DMS53 (cell line): ENCODE results near the gene FAM162B.
"Not testable (repeated sequence)": the region's sequence is repeated elsewhere in the genome, so short reads cannot be mapped to it uniquely, and the experiment has no call there.

Experiments used
- DNase-seq: peaks from one replicate; lab custom pipeline; 2025; lab: John Stamatoyannopoulos, UW

FAM162B gene

DNA sequence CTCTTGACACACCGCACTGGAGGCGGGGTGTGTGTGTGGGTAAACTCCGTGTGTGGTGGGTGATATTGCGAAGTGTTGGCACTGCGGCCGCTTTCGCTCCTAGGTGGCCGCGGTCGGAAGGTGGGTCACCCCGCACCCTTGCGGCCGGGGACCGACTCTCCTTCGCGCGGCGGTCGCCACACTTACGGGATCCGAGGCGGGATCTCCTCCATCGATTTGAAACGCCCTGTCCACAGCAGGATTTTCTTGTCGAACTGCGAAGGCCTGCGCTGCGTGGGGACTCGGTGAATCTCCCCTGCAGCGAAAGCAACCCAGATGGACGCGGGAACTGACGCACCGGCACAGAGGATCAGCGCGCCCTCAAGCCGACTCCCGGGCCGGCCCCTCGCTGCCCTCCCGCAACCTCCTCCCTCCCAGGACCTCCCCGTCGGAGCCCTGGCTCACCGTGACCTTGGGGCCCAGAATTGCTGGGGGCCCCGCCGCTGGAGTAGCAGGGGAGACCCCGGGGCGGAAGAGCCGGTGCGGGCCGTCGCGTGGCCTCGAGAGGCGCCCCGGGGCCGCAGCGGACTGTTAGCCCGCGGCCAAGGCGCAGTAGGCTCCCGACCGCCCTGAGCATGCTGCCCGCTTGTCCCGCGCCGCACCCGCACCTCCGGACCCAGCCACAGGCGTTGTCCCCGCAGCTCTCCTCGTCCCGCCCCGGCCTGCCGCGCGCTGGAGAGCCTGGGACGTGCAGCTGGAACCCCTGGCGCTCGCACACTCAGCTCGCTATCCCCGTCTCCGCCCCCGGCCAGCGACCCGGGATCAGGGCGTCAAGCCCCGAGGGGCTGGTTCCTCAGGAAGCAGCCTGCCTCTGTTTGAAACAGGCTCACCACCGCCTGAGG, at the start of gene FAM162B:
TSS of gene FAM162B (minus strand) at position 759 of the 881 bp plus-strand sequence. CDS start at position 616, 143 bp downstream.
- DNase-seq, result peak; percentile 49

DNA sequence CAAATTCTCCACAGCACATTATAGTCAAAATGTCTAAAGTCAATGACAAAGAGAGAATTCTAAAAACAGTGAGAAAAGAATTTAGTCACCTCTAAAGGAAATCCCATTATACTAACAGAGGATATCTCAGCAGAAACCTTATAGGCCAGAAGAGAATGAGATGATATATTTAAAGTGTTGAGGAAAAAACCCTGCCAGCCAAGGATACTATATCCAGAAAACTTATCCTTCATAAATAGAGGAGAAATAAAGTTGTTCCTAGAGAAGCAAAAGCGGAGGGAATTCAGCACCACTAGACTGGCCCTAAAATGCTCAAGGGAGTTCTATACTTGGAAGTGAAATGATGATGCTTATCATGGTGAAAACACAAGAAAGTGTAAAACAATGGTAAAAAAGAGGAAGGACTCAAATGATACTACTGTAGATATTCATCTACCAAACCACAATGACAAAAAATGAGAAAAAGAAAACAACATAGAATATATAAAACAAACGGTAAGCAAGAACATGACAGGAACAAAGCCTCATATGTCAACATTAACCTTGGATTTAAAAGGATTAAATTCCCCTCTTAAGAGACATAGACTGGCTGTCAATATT, 46.6 kb upstream of the FAM162B start:
- no peak for DNase-seq

DNA sequence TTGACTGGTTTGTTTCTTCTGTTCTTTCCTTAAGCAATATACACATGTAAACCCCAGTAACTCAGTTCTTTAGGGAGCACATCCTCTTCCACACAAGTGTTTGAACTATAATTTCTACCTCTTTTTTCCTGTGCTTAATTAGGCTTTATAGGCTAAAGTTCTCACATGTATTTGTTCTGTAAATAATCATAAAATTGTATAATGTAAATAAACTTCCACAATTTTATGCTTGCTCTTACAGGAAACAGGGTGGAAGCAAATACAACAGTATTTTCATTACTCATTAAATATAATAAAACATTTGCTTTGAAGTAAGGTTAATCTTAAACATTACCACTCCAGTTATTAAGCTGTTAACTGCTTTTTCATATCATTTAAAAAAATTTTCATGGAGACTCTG, 36.5 kb upstream of the FAM162B start:
- no peak for DNase-seq

DNA sequence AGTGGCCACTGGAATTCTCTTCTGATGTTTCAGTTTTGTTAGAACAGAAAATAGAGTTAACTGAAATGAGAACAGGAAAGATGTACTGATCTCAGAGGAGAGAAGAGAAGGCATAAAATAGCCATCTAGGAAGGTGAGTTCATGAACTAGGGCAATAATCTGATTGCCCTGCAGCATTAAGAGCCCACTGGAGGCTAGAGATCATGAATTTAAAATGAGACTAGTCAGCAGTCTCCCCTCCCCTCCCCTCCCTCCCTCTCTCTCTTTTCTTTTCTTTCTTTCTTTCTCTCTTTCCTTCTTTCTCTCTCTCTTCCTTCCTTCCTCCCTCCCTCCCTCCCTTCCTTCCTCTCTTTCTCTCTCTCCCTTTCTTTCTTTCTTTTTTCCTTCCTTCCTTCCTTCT, 34.4 kb upstream of the FAM162B start:
- no peak for DNase-seq

DNA sequence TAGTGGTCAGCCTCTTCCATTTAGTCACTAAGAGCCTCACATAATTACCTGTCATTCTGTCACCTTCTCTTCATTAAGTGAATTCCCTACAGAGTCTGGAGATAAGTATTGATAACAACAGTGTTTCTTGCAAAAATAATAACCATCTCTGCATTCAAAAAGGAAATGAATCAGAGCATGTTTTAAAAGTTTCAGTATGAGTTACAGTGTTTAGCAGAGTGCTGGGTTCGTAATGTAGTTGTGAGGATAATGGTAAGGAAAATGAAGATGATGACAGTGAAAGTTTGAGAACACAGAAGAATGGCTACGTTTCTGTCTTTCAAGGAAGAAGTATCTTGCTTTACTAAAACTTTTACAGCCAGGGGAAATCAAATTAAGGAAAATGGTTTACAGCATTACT, 32.1 kb upstream of the FAM162B start:
- DNase-seq, result no peak

DNA sequence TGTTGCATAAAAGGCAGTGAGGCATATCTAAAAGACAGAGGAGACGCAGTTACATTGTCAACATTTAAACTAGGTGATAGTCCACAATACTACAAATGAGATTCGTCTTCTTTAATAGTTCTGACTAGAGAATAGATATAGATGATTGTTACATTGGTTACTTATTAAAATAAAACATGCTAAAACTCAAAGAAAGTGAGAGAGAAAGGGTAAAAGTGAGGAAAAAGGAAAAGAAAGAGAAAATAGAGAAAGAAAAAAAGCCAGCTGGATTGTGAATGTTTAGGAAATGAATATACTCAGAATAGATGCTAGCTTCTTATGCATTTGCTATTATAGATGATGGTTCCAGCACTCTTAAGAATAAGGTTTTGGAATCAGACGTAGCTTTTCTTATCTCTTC, 27.7 kb upstream of the FAM162B start:
- no peak for DNase-seq

DNA sequence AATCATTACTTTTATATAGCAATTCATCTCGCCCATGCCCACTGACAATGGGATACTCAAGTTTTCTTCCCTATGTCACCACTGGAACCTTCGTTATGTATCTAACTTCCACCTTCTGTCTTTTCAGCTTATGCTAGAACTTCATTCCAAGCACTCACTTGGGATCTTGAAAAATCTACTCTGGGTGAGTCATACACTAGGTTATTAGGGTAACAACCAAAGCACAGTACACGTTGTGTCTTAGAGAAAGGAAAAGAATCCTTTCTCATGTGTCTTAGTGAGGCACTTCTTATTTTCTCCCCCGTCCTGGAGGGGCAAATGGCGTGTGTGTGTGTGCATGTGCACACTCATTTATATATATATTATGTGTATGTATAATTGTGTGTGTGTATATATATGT, 18.3 kb upstream of the FAM162B start:
- DNase-seq, result no peak

DNA sequence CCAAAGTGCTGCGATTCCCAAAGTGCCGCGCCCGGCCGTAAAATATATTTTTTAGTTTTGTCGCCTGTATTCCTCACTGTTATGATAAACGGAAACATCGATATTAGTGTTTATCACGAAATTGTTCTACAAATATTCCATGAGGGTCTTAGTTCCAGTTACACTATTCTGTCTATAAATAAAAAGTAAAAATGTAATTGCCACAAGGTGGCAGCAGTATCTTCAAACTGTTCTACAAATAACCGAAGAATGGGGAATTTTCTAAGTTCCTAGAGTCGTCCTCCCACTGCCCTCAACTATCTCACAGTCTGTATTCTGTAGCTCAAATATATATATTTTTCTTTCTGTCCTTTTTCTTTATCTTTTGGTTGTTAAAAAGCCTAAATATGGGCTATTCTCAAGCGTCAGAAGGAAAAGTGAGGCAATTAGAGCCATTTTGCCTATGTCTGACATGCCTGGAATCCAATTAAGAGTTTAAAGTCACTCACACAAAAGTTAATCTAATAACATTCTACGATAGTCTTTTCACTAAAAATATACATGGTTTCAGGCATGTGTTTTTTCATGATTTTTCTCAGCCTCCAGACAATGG, 14.2 kb upstream of the FAM162B start:
- DNase-seq, result peak; percentile 68

DNA sequence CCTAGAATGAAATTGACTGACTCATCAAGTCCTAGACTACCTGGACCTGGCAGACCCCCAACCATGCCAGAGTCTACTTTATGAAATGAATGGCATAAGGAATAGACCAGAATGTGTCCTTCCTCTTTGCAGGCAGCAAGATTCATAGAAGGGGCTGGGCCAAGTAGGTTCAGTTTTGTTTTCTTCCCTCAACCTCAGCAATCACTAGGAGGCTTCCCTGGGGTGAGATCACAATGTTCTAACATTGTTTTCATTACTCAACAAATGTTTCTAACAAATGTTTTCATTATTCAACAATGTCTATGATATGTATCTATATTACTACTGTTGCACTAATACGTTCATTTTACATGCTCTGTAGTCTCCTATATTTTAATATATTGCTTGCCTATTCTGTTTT, 8.4 kb upstream of the FAM162B start:
- DNase-seq, result no peak

DNA sequence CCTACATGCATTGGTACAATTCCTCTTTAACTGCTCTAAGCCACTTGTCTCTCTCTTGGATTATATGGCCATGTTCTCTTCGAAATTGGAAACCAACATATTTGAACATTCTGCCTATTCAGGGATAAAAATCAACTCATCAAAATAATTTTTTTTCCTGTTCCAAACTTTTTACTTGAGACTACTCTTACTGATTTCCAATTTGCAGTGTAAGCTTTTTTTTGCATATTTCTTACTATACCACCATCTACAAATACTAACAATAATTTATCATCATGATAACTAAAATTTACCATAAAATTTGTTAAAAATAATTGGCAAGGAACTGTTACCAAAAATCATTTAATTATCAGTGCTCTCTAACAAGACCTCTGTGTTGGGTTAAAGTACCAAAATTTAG, 6.9 kb upstream of the FAM162B start:
- DNase-seq, result no peak

DNA sequence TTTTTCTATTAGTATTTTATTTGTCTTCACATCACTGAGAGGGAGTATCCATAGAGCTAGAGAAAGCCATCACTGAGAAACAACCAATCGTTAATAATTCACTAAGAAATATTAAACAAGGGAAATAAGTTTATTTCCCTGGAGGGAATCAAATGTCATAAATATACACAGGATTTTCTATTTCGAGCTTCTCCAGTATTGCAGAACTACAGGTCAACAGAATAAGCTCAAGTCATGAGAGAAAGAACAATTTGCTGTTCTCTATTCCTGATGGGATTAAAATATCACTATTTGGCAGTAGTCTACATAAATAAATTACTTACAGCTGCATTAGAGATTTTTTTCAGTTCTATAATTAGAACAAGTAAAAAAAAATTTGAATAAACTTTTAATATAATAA, 2.2 kb upstream of the FAM162B start:
- DNase-seq, result no peak

DNA sequence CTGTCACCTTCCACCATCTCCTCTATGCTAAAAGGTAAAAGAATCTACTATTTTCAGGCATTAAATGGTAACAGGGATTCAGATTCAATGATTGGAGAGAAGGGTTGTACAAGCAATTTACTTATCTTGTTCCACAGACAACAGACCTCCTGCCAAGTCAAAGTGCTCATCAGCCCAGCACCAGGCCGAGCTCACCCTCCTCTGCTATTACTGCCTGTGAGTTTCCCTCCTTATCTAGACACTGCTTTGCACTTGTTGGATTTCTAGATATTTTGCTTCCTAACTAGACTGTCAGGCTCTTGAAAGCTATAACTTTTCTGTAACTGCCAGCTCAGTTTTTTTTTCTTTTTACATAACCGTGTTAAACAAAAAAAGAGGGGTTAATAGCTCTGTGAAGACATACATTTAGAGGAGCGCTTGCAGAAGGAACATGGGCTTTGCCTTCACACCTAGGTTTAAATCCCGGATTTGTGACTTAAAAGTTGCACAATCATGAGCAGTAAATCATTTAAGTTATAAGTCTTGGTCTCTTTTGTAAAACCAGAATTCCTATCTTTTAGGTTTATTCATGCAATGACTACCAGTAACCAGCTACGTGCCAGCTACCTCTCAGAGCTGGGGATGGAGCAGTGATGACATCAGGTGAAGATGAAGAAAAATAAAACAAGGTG, 1.1 kb upstream of the FAM162B start:
- DNase-seq, result no peak

DNA sequence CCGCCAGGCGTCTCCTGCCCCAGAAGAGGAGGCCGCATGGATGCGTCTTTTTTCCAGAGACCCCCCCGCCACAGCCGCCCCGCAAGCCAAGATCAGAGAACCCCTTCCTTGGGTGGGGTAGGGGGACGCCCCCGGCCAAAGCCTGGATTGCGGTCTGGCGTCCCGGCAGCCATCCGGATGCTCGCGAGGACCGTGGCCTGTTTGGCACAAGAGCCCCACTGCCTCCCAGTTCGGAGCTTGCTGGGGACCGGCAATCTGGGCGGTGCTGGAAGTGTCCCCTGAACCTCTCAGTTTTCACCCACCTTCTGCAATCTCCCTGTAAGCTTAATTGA, 924 bp downstream of the FAM162B start:
- DNase-seq, result no peak

DNA sequence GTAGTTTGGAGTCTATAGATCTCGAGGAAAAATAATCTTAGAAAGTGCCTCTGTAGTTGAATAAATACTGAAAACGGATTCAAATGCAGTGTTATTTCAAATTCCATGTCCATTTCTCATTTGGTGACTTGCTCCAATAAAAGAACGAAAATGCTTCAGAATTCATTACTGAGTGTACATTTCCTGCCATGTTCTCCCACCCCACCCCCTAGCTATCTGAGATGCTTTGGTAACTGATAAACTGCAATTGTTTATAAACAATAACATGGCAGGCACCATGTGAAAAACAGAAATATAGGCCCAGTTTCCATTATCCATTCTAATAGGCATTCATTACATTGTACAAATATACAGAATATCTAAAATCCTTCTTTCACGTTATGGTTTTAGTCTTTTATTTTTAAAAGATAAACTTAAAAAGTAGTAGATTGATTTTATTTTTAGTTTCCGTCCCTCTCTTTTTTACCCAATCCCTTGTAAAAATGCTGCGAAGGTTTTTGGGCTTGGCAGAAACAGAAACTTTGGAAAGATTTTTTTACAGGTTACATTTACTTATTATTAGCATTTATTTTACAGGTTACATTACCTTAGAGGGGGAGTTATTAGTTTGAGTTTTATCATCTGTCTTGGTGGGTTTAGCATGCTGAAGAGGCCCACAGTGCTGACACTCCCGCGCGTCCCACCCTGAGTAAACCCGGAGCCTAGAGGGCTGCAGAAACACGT, 1.5 kb downstream of the FAM162B start:
- no peak for DNase-seq

DNA sequence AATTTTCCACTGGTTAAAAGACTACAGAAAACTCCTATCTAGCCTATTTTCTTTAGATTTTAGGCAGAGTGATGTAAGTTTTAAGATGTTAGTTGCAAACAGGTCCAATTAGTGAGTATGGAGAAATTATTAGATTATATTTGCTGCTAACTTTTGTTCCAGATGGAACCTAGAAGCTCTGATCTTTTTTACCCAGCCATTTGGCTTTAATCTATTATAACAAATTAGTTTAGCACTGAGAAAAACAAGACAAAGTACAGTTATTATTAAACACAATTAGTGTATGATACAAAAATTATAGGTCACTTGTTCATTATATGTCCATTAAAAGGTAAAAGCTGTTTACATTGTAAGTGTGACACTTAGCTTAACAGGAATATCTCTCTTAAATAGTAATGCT, 2.5 kb downstream of the FAM162B start:
- DNase-seq, result no peak

DNA sequence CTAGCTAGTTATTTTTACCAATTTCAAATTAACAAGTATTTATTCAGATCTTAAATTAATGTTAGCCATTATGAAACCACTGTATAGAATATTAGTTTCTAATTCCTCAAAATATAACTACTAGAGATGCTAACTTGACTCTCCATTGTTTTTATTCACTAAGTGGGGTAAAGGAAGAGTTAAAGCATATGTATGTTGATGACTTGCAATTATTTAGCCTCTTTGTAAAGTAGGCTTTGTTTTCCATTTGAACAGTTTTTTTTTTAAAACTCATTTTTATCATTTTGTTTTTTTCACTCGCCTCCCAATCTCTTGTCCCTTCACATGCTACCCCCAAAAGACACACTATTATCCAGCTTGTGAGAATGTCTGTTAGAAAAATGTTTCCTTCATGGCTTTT, 3.3 kb downstream of the FAM162B start:
- no peak for DNase-seq

DNA sequence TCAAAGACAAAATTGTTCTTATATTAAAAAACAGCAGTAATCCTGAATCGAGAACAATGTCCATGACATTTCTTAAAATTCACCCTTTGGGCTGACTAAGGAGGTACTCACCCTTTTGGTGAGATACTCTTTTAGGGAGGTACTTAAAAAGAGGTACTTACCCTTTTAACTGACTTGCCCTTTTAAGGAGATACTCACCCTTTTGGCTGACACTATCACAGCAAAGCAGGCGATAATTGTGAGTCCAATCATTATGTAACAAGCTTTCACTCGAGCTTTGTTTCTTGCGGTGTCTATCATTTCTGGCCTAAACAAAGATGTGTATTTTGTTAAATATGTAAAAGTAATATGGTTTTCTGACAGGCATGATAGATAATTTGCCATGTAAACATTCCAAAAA, 3.7 kb downstream of the FAM162B start:
- no peak for DNase-seq

DNA sequence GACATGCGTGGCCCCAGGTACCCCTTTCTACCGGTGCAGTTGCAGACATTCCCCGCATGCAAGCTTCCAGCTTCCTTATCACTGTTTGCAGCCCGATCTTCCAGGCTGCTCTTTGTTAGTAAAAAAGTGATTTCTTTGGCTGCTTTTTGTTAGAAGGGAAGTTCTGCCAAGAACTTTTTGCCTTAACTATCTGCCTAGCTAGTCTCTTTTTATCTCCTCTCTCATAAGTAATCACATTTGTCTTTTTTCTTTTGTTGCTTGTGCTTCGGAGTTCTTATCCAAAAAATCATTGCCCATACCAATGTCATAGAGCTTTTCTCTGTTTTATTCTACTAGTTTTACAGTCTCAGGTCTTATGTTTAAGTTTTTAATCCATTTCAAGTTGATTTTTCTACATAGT, 20.3 kb downstream of the FAM162B start:
- DNase-seq, result no peak

DNA sequence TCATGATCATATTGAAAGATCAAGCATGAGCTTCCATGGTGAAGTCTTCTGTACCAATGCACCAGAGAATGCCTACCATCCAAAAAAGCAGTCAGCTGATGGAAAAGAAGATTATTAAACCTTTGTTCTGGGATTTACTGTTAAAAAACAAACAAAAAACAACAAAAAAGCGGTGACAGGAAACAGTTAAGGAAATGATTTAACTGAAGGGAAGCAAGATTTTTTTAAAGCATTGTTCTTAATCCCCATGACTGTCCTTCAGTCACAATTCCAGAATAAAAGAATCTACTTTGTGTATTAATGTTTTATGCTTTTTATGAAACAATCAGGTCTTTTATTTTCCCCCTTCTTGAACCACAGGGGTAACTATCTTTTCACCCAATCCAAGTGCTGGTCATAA, 23.9 kb downstream of the FAM162B start:
- no peak for DNase-seq

DNA sequence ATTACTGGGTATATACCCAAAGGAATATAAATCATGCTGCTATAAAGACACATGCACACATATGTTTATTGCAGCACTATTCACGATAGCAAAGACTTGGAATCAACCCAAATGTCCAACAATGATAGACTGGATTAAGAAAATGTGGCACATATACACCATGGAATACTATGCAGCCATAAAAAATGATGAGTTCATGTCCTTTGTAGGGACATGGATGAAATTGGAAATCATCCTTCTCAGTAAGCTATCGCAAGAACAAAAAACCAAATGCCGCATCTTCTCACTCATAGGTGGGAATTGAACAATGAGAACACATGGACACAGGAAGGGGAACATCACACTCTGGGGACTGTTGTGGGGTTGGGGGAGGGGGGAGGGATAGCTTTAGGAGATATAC, 25.0 kb downstream of the FAM162B start:
- DNase-seq, result not testable (repeated sequence)

DNA sequence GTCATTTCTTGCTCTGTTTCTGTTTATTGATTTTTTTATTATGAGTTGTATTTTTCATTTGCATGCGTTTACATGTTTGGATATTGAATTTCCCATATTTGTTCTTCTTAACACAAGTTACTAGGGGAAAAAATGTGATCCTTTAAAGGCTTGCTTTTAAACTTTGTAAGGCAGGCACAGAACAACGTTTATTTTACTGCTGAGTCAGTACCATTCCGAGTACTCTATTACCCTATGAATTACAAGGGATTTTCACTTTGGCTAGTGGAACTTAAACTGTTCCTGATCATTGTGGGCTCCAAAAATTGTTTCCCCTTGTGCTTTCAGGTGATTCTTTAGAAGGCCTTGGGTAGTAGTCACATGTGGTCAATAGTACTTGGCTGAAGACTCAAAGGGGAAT, 28.5 kb downstream of the FAM162B start:
- DNase-seq, result no peak

DNA sequence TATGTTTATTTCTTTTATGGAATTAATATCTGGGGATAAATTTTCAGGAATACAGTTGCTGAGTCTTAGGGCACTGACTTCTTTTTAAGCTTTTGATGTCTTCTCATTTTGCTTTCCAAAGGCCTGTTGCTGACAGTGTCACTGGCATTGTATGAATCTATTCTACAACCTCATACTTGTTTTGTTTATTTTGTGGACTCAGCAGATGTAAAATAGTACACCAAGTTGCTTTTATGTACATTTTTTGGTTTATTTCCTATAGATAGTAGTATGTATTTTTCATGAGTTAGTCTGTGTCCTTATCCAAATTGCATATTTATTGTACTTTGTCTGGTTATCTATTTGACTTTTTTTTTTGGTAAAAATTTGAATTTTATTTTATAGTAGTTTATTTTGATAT, 35.0 kb downstream of the FAM162B start:
- no peak for DNase-seq
